HAP-1 (cell line): ENCODE measurements around the gene PLD2.

ENCODE experiments used
- DNase-seq, 2 experiments: peaks; one replicate each; pipeline ENCODE4 v3.0.0-alpha.2; 2016 to 2020; ENCODE audit warnings: low spot score in 2 of 2
- H3K27me3 ChIP-seq: fragments of 250-450 bp; sonication (Bioruptor Pico); 2 replicates; pipeline ENCODE4 v1.5.1; 2020; ENCODE audit warnings: low read depth, mild to moderate bottlenecking, moderate library complexity
- H3K36me3 ChIP-seq: fragments of 250-450 bp; sonication (Bioruptor Pico); replicated peaks from 2 replicates; pipeline ENCODE4 v1.5.1; 2020; ENCODE audit warnings: mild to moderate bottlenecking
- H3K4me1 ChIP-seq: fragments of 250-450 bp; sonication (Bioruptor Pico); 2 replicates; pipeline ENCODE4 v1.5.1; 2020; ENCODE audit warnings: mild to moderate bottlenecking
- H3K4me3 ChIP-seq: fragments of 250-450 bp; sonication (Bioruptor Pico); 2 replicates; pipeline ENCODE4 v1.5.1; 2020; ENCODE audit warnings: mild to moderate bottlenecking, moderate library complexity
- H3K9me3 ChIP-seq: fragments of 250-450 bp; sonication (Bioruptor Pico); 2 replicates; pipeline ENCODE4 v1.5.1; 2020; ENCODE audit warnings: mild to moderate bottlenecking, moderate library complexity
- in situ Hi-C: fragments of 300-500 bp; cut with MboI; formaldehyde crosslinking; loops from 3 replicates; pipeline ENCODE4 v1.14.3; 2020; ENCODE audit warnings: low sequenced_read_pairs, inconsistent platforms, mixed read lengths

Gene PLD2

GRCh38 chr17:4785311-4786105 is 21.4 kb upstream of the PLD2 start:
- Histone ChIP-seq H3K4me1 (peaks cover 15% of the 10 kb centered on the region), H3K4me3 (no peak overlapping the region), H3K36me3 (no peaks in the 10 kb centered on the region), H3K27me3 (0 out of 2 replicates have a peak, but pooled peaks cover 2% of the 10 kb centered on the region), H3K9me3 (peaks cover 3% of the 10 kb centered on the region; the same call in 1 of the 2 replicates)
- DNase-seq: no peak
- in situ Hi-C loops: no loop called here

- DNase-seq: no peak
- H3K4me1 ChIP-seq: peaks cover 15% of the 10 kb centered on the region
- 0 out of 2 replicates have a peak, but pooled peaks cover 2% of the 10 kb centered on the region for H3K27me3 ChIP-seq
Measured at GRCh38 chr17:4786106-4786511, 20.8 kb upstream of the PLD2 start, which contains the start of gene VMO1. Gene VMO1, minus strand, starts transcription at chr17:4786364. Its CDS starts 12 bp downstream, at chr17:4786352.

GRCh38 chr17:4786516-4786915 is 20.4 kb upstream of the PLD2 start:
- Histone ChIP-seq H3K4me1 (peaks cover 15% of the 10 kb centered on the region), H3K27me3 (0 out of 2 replicates have a peak, but pooled peaks cover 2% of the 10 kb centered on the region), H3K9me3 (peaks cover 3% of the 10 kb centered on the region; the same call in 1 of the 2 replicates), H3K4me3 (no peak overlapping the region), H3K36me3 (no peaks in the 10 kb centered on the region)
- no peak for DNase-seq
- in situ Hi-C loops: no loop called here

More at GRCh38 chr17:4786106-4786511, 20.8 kb upstream of the PLD2 start, which contains the start of gene VMO1:
- H3K4me3 ChIP-seq: no peak within 1 kb of the TSS
- H3K9me3 ChIP-seq: peaks cover 3% of the 10 kb centered on the region; the same call in 1 of the 2 replicates
- H3K36me3 ChIP-seq: no peaks in the 10 kb centered on the region
- in situ Hi-C loops: no loop called here

- Histone ChIP-seq H3K36me3 (no peaks in the 10 kb centered on the region), H3K4me3 (no peak overlapping the region), H3K4me1 (peaks cover 15% of the 10 kb centered on the region), H3K9me3 (peaks cover 3% of the 10 kb centered on the region; the same call in 1 of the 2 replicates), H3K27me3 (0 out of 2 replicates have a peak, but pooled peaks cover 2% of the 10 kb centered on the region)
- no peak for DNase-seq
- in situ Hi-C loops: no loop called here
Measured at GRCh38 chr17:4788159-4788806, 18.7 kb upstream of the PLD2 start.

GRCh38 chr17:4788807-4789700 is 17.9 kb upstream of the PLD2 start, which contains the start of gene GLTPD2:
Gene GLTPD2, plus strand, starts transcription at chr17:4788964. Its CDS starts 48 bp downstream, at chr17:4789012.
- Histone ChIP-seq H3K9me3 (peaks cover 3% of the 10 kb centered on the region; the same call in 1 of the 2 replicates), H3K4me3 (peak within 1 kb of the TSS; percentile 37), H3K27me3 (no peaks in the 10 kb centered on the region), H3K4me1 (peaks cover 15% of the 10 kb centered on the region), H3K36me3 (no peaks in the 10 kb centered on the region)
- DNase-seq: no peak
- in situ Hi-C loops: no loop called here

- Histone ChIP-seq H3K9me3 (peaks cover 3% of the 10 kb centered on the region; the same call in 1 of the 2 replicates), H3K36me3 (no peaks in the 10 kb centered on the region), H3K4me3 (peak overlapping the region; percentile 37), H3K4me1 (peaks cover 15% of the 10 kb centered on the region), H3K27me3 (no peaks in the 10 kb centered on the region)
- no peak for DNase-seq
- in situ Hi-C loops: no loop called here
Measured at GRCh38 chr17:4789701-4789950, 17.3 kb upstream of the PLD2 start.

- in situ Hi-C loops: no loop called here
- peak; percentile 81 to 89 for DNase-seq
- Histone ChIP-seq H3K9me3 (peaks cover 3% of the 10 kb centered on the region; the same call in 1 of the 2 replicates), H3K4me3 (peak overlapping the region; percentile 37), H3K4me1 (peaks cover 15% of the 10 kb centered on the region), H3K27me3 (no peaks in the 10 kb centered on the region), H3K36me3 (no peaks in the 10 kb centered on the region)
Measured at GRCh38 chr17:4789951-4790704, 16.8 kb upstream of the PLD2 start.

GRCh38 chr17:4790705-4791088 is 16.3 kb upstream of the PLD2 start:
- in situ Hi-C loops: no loop called here
- no peaks in the 10 kb centered on the region for H3K27me3 ChIP-seq
- H3K36me3 ChIP-seq: no peaks in the 10 kb centered on the region
- DNase-seq: no peak
- H3K4me3 ChIP-seq: peak overlapping the region; percentile 37
- peaks cover 3% of the 10 kb centered on the region; the same call in 1 of the 2 replicates for H3K9me3 ChIP-seq
- H3K4me1 ChIP-seq: peaks cover 15% of the 10 kb centered on the region

GRCh38 chr17:4795168-4795567 is 11.8 kb upstream of the PLD2 start:
- Histone ChIP-seq H3K27me3 (no peaks in the 10 kb centered on the region), H3K4me3 (no peak overlapping the region), H3K36me3 (peaks cover 22% of the 10 kb centered on the region), H3K4me1 (peaks cover 6% of the 10 kb centered on the region), H3K9me3 (no peaks in the 10 kb centered on the region)
- no peak for DNase-seq
- in situ Hi-C loops: no loop called here

GRCh38 chr17:4796552-4796920 is 10.4 kb upstream of the PLD2 start:
- in situ Hi-C loops: no loop called here
- peak overlapping the region; percentile 96 for H3K4me3 ChIP-seq
- no peaks in the 10 kb centered on the region for H3K9me3 ChIP-seq
- peaks cover 22% of the 10 kb centered on the region for H3K36me3 ChIP-seq
- H3K4me1 ChIP-seq: peaks cover 6% of the 10 kb centered on the region
- no peaks in the 10 kb centered on the region for H3K27me3 ChIP-seq
- DNase-seq: peak; percentile 45 to 75

- DNase-seq: no peak
- Histone ChIP-seq H3K4me3 (no peak overlapping the region), H3K4me1 (peaks cover 6% of the 10 kb centered on the region), H3K9me3 (no peaks in the 10 kb centered on the region), H3K36me3 (peaks cover 22% of the 10 kb centered on the region), H3K27me3 (no peaks in the 10 kb centered on the region)
- in situ Hi-C loops: no loop called here
Measured at GRCh38 chr17:4800462-4801196, 6.3 kb upstream of the PLD2 start.

- no peak for DNase-seq
- H3K4me3 ChIP-seq: no peak within 1 kb of the TSS
- no peaks in the 10 kb centered on the region for H3K27me3 ChIP-seq
- no peaks in the 10 kb centered on the region for H3K9me3 ChIP-seq
- H3K4me1 ChIP-seq: no peaks in the 10 kb centered on the region; the same call in none of the 2 replicates
- H3K36me3 ChIP-seq: peaks cover 17% of the 10 kb centered on the region
- in situ Hi-C loops: no loop called here
Measured at GRCh38 chr17:4802228-4802627, 4.7 kb upstream of the PLD2 start, which contains the start of gene C17orf114. Gene C17orf114, minus strand, starts transcription at chr17:4802328.
